A673 (cell line): Measurements from ENCODE around the gene DNAJC2.

Source experiments
- CTCF ChIP-seq: fragments of 300-800, 200-600 bp; sonication (generic); conservative IDR thresholded peaks from 2 replicates; pipeline ENCODE4 v1.5.1; 2017; ENCODE audit warnings: low read depth, mild to moderate bottlenecking, antibody characterized with exemption, low read length, moderate library complexity, mixed read lengths
- EZH2 ChIP-seq: fragments of 200-600 bp; sonication (generic); IDR thresholded peaks from 2 replicates; pipeline ENCODE4 v1.6.1; 2017; ENCODE audit warnings: borderline replicate concordance, low read depth, mild to moderate bottlenecking, mixed read lengths, antibody characterized with exemption, low read length; ENCODE audit not compliant: poor library complexity, severe bottlenecking

- TF ChIP-seq CTCF (no peak), EZH2 (no peak)
Observed at GRCh38 chr7:103346396-103346795, 1.8 kb upstream of the DNAJC2 start.
